GM21528 (cell line): Measurements from ENCODE around the gene TSFM.
A peak's percentile ranks its signal among the peaks of the same experiment; 100 is the strongest.
"Not testable (repeated sequence)": the region's sequence is repeated elsewhere in the genome, so short reads cannot be mapped to it uniquely, and the experiment has no call there.

Source experiments
- ATAC-seq: cut with Tn5 transposase; IDR thresholded peaks from one replicate; pipeline ENCODE4 v1.9.1; 2021; ENCODE audit warnings: mild to moderate bottlenecking, moderate library complexity; ENCODE audit not compliant: unreplicated experiment, low FRiP score

Gene TSFM

GRCh38 chr12:57761391-57761998 lies 21.1 kb upstream of the TSFM start:
- no peak for ATAC-seq

DNA sequence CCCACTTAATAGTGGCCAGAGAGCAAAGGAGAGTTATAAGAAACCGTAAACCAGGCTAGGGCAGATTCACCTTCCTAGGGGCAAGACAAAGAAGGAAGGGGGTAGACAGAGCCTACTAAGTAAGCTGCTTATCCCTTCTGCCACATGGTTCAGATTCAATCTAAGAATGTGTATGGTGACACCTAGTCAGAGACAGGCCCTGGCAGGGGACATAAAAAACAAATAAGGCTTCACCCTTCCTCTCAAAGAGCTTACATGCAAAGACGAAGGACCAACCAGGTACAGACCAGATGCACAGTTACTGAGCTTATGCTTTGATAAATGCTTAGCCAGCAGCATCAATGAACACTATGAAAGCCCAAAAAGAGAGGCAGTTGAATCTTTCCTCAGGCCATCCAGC lies 20.1 kb upstream of the TSFM start:
- no peak for ATAC-seq

DNA sequence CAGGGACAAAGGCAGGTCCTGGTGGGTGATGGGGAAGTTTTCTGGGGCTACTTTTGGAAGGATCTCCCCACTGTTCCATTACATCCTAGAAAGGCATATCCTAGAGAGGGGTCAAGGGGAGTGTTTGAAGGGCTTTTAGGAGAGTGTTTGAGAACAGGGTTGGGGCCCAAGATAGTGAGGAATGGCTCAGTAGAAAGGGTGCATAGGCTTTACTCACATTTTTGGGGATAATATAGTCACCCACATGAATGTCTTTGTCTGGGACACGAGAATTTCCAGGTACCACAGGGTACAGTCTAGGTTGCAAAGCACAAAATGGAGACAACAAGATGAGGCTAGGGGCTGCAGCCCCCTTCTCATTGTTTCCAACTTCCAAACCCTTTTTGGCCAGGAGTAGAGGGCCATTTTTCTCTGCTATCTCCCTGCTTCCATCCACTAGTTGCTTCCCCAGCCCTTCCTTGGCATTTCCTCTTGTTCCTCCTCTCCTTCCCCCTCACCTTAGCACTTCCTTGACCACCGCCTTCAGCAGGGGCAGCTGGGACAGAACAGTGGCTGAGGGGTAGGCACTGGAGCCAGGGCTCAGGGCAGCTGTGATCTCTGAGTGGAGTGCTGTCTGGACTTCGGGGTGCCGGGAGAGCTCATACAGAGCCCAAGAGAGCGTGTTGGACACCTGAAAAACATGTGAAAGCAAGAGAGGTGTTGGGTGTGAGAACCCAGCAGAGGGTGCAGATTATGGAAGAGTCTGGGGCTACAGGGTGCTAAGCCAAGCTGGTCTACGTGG lies 18.5 kb upstream of the TSFM start:
- ATAC-seq: no peak

- ATAC-seq: no peak
These were observed 18.0 kb upstream of the TSFM start for GRCh38 chr12:57764662-57765002.

GRCh38 chr12:57765003-57765697 lies 17.4 kb upstream of the TSFM start:
- peak; percentile 45 for ATAC-seq

DNA sequence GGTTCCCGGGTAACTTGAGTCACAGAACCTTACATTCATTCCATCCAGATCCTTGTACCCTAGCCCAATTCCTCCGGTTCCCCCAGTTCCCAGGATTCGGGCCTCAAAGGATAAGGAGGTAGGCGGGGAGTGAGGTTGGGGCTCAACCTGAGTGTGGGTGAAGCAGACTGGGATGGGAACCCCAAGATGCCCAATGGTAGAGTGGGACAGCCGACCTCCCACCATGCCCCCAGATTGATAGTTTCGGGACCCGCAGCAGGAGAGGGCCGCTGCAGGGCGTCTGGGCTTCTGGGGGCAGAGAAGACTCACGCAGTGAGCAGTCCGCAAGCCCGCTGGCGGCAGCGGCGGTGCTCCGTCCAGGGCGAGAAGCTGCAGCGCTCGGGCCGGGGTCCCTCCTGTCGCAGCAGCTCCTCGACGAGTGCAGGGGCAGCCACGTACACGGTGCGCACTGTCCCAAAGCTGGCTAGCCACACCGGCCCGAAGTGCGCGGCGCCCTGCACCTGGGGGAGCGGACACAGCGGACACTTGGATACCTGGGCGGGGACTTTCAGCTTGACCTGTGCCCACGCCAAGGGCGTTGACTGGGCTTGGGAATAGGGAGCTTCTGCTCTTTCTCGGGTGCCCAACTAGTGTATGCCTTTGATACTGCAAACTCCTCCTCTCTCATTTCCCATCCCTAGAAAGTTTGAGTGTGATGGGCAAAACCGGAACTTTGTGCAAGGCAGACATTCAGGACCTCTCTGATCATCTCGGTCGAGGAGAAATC lies 16.7 kb upstream of the TSFM start:
- ATAC-seq: no peak

DNA sequence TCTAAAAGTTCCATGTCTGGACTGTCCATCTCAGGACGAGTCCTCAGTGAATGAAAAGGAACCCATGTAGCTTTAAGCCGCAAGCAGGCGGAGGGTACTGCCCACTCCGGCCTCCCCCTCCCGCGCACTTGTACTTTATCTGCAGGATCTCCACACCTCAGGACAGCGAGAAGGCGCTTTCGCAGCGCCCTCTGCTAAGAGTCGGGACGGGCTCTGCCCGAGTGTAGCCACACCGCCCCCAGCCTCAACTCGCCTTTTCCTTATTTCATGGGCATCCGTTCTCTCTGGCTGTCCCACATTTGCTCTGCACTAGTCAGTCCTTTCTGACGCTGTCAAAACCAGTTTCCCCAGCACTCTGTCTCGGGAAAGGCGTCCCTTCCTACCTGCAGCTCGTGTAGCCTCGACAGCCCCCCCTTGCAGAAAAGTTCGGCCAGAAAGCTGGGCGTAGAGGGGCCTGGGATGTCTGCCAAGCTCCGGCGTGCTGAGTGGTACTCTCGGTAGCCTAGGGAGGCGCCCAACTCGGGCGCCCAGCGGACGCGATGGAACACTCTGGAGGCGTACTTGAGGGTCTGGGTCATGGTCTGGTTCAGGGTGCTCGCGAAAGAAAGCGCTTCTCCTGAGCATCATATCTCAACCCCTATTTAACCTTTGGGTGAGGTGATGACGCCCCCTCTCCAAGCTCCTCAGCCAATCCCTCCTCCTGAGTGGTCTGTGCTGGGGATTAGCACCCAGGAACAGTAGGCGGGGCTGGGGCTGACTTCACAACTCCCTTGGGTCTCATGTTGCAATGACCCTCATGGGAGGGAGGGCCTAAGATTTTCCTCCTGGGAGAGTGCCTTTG lies 15.9 kb upstream of the TSFM start, which contains the start of gene CYP27B1:
Gene CYP27B1 (minus strand): TSS at position 615 of the 841 bp plus-strand sequence. CDS start 37 bp downstream, at position 578.
- no peak for ATAC-seq

DNA sequence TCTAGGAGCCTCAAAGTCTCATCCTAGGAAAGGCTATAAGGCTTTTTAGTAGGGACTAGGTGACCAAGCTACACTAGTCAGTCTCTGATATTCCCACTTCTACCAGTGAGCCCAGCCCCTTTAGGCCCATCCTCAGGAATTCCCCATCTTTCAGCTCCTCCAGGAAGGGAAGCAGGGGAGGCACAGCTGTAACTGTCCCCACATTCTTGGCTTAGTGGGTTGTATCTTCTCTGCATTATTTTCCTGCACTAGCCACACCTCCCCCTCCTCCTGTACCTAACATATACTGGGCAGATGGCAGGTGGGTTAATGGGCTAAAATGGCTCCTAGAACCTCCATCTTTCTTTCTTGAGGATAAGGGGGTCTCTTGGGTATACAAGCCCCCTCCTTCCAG lies 15.3 kb upstream of the TSFM start:
- no peak for ATAC-seq

DNA sequence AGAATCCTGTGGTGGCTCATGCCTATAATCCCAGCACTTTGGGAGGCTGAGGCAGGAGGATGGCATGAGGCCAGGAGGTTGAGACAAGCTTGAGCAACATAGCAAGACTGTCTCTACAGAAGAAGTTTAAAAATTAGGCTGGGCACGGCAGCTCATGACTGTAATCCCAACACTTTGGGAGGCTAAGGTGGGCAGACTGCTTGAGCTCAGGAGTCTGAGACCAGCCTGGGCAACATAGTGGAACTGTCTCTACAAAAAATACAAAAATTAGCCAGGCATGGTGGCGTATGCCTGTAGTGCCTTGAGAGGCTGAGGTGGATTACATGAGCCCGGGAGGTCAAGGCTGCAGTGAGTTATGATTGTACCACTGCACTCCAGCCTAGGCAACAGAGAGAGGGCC lies 14.7 kb upstream of the TSFM start:
- ATAC-seq: no peak

GRCh38 chr12:57769594-57769993 lies 13.0 kb upstream of the TSFM start:
- no peak for ATAC-seq

DNA sequence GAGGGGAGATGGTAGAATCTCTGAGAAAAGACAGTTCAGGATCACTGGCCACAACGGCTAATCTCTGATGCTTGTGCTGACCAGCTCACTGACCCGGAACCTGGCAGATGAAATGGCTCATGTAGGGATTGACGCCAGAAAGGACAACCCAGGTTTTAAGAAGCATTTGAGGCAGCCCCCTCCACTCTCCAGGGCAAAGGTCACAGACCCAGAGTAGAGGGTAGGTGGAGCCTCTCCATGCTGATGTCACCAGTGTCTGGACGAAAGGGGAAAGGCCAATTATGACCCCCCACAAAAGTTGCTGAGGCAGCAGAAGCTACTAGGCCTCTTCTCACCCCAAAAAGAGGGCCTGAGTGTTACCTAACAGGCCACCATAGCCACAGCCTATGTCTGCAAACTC lies 11.9 kb upstream of the TSFM start:
- ATAC-seq: no peak

DNA sequence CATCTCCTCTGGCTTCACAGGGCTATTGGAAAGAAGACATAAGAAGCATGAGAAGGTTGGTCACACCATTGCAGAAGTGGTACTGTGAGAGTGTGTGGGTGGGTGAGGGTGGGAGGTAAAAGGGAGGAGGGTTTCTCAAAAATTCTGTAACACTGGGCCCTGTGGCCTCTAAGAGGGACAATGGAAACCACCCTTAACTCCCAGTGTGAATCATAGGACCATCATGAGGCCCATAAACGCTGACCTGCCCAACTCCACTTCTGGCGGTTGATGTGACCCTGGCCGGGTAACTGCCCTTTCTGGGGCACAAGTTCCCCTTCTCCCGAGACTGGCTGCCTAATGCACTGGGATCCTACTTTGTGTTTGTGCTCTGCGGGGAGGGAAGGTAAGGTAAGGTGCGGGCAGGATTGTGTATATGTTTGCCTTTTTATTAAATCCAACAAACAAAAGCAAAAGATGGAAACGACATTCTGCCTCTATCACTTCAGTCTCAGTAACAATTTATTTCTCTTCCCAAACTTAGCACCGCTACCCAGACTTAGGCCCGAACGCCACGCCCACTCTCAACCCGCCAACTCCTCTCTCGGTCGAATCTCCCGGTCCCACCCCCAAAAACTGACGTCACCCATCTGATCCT lies 11.2 kb upstream of the TSFM start:
- peak; percentile 73 for ATAC-seq

DNA sequence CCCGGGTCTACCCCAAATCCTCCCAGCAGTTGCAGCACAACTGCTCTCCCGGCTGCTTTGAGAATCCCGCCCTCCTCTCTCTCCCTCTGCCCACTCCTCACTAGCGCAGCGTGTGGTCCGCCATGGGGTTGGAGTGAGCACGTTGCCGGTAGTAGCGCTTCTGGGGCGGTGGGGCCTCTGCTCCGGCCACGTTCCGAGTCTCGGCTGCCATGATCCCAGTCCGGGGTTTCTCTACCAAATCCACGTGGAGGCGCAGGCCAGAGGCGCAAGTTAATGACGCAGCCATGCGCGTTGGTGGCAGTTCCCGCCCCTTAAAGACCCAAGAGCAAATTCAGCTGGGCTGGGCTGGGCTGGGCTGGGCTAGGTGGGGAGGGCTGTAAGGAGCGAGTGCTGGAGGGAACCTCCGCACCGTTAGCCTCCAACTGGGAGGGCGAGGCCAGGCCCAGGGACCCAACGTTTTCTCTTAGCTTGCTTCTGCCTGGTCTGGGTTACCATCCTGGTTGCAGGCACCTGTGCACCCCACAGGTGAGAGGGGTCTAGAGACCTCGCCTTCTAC lies 10.6 kb upstream of the TSFM start, which contains the start of gene METTL1:
Gene METTL1 (minus strand): TSS at position 233 of the 556 bp plus-strand sequence. CDS start 22 bp downstream, at position 211.
- peak; percentile 77 for ATAC-seq

- ATAC-seq: peak; percentile 24
These were observed 9.9 kb upstream of the TSFM start, which contains the start of gene EEF1AKMT3 for GRCh38 chr12:57772429-57773322. Gene EEF1AKMT3, plus strand, starts transcription at chr12:57772614. Its CDS starts 111 bp downstream, at chr12:57772725.

GRCh38 chr12:57774634-57775033 lies 8.0 kb upstream of the TSFM start:
- ATAC-seq: not testable (repeated sequence)

DNA sequence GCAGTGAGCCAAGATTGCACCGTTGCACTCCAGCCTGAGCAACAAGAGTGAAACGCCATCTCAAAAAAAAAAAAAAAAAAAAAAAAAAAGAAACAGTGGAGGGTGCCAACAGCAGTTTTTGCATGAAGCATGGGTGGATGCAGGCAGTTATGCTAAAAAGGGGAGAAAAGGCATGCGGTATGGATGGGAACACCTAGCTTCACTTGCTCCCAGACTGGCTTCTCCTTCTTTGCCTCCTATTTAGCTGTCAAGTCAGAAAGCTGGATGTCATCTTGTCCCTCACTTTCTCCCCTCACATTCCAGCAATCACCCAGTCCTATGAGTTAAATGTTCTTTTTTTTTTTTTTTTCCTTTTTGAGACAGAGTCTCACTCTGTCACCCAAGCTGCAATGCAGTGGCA lies 7.5 kb upstream of the TSFM start:
- ATAC-seq: no peak

DNA sequence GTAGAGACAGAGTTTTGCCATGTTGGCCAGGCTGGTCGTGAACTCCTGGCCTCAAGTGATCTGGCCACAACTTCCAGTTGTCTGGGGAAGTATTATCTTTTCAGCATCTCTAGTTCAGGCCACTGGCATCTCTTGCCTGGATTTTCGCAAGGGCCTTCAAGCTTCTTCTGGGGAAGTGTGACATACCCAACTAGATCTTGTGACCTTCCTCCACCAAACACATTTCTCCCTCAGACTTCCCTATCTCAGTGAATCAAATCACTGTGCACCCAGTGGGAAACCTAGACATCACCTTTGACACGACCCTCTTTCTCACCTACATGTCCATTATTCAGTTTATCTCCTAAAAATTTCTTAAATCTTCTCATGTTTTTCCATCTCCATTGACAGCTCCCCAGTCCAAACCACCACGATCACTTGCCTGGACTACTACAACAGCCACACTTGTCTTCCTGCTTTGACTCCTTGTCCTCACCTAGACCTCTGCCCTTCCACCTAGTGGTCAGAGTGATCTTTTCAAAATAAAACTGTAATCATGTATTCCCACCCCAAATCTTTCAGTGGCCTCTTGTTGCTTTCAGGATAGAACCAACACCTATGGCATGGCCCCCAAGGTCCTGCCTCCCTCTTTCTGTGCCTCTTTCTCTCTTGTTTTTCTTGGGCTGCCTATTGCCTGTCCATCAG lies 6.9 kb upstream of the TSFM start:
- no peak for ATAC-seq

GRCh38 chr12:57776247-57776587 lies 6.4 kb upstream of the TSFM start:
- no peak for ATAC-seq
